ENCODE data around the gene MORN1. TPM values are rescaled to one million over a fixed set of nuclear protein-coding genes. Genes with fewer than 3 reads are reported as not detected.

The MORN1 gene
- total RNA-seq, 1 experiment from 2014 or later = 7.5 TPM

DNA sequence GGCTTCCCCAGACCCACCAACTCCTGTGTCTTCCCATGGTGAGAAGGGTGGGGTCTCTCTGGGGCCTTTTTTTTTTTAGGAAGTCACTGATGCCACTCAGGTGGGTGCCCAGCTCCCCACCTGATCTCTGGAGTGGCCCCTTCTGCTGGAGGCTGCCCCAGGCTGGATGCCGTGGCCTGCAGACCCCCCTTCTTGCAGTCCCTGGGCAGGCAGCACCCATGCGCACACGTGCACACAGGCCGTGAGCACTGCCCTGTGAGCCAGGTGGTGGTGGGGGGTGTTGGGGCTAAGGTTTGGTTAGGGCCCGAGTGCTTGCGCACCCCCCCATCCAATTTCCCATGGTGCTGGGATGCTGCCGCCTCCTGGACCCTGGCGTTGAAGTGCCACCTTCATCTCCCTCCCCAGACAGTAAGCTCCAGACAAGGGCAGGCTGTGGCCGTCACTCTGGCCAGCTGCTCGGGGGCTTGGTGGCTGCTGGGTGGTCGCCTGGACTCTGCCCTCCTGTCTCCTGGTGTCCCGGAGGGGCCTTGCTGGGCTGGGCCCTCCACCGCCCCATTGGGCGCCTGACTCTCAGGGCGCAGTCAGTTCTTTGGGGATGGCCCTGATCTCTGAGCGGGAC is 112.7 kb downstream of the MORN1 start:
- Histone ChIP-seq H3K4me3 (peak overlapping the region; percentile 9; the same call in 1 of the 2 replicates), H3K36me3 (0 out of 2 replicates have a peak, but pooled peaks cover 4% of the 10 kb centered on the region), H3K9me3 (replicated peaks) (no peaks in the 10 kb centered on the region), H3K27ac (peak overlapping the region; percentile 52), H3K27me3 (no peaks in the 10 kb centered on the region), H3K4me1 (peaks cover 53% of the 10 kb centered on the region)
- no peak for DNase-seq

DNA sequence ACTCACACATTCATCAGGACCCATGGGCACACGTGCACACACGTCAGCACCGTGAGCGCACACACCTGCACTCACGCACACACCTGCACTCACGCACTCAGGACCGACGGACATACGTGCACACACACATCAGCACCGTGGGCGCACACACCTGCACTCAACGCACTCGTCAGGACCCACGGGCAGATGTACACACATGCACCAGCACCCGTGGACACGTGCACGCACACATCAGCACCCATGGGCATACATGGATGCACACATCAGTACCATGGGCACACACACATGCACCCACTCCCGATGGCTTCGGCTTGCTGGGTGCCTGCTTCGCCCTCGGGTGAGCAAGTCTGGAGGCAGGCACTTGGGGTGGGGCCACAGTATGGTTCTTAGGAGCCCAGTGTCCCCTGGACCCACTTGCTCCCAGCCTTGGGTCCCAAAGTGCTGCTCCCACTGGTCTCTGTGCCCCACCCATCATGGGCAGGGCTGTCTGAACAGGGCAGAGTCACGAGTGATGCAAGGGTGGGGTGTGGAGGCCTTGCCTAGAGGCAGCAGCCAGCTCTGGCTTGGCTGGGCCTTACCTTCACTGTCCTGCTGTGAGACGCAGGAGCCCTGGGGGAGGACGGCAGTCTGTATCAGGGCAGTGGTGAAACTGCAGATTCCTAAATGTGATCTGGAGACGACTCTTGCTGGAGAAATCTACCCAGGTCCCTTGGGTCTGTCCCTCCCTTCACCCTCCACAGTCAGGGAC is 113.4 kb downstream of the MORN1 start:
- no peaks in the 10 kb centered on the region for H3K27me3 ChIP-seq
- no peak overlapping the region for H3K4me3 ChIP-seq
- peaks cover 54% of the 10 kb centered on the region for H3K4me1 ChIP-seq
- H3K36me3 ChIP-seq = 0 out of 2 replicates have a peak, but pooled peaks cover 4% of the 10 kb centered on the region
- no peak for DNase-seq
- no peak overlapping the region for H3K27ac ChIP-seq
- H3K9me3 ChIP-seq (replicated peaks) = no peaks in the 10 kb centered on the region

DNA sequence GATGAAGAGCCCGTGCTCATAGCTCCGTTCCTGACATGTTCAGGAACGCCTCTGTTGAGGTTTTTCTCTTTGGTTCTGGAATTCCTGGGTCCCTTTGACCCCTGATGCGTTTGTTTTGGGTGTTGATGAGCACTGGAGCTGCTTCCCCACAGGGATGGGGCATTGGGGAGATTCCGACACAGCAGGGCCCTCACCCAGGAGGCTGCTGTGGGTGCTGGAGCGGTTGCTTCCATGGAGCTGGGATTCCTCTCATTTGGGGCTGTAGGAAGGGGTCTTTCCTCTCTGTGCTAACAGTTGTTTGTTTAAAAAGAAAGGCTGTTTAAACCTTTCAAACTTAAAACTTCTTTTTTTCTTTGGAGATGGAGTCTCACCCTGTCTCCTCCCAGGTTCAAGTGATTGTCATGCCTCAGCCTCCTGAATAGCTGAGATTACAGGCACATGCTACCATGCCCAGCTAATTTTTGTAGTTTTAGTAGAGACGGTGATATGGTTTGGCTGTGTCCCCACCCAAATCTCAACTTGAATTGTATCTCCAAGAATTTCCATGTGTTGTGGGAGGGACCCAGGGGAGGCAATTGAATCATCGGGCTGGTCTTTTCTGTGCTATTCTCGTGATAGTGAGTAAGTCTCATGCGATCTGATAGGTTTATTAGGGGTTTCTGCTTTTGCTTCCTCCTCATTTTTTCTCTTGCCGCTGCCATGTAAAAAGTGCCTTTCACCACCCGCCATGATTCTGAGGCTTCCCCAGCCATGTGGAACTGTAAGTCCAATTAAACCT is 114.4 kb downstream of the MORN1 start:
- no peak overlapping the region for H3K4me3 ChIP-seq
- H3K27me3 ChIP-seq = no peaks in the 10 kb centered on the region
- peaks cover 60% of the 10 kb centered on the region for H3K4me1 ChIP-seq
- H3K27ac ChIP-seq = no peak overlapping the region
- H3K36me3 ChIP-seq = no peaks in the 10 kb centered on the region
- no peaks in the 10 kb centered on the region for H3K9me3 ChIP-seq (replicated peaks)
- no peak for DNase-seq

DNA sequence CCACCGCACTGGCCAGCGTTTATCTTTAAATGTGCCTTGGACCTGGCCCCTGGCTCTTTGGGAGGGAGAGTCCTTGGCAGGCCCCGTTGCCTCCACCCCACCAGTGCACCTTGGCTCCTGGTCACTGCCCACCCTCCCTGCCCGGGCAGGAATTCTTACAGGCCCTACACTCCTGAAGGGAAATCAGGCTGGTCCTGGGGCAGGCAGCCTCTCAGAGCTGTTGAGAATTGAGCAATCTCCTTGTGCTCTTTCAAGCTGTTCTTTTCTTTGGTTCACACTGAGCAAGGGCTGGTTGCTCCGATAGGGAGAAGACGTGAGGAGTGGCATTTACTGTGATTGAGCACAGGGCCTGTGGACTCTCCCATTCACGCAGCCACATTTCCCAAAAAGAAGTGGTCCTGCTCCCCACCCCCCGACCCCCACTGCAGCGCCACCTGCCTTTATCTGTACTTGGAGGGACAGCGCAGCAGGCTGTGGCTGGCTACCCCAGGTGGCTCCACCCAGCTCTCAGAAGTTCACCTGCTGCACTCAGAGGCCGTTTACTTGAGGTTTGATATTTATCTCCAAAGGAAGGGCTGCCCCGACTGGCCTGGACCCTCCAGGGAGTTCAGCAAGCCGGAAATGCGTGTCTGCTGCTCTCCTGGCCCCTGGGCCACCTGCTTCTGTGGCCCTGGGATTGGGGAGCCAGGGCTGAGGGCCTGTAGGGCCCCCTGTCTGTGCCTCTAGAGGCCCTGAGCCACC is 115.4 kb downstream of the MORN1 start:
- H3K4me1 ChIP-seq = peaks cover 70% of the 10 kb centered on the region
- no peaks in the 10 kb centered on the region for H3K9me3 ChIP-seq (replicated peaks)
- DNase-seq = peak in 1 of 2 experiments; percentile 23
- no peaks in the 10 kb centered on the region for H3K27me3 ChIP-seq
- H3K27ac ChIP-seq = no peak overlapping the region
- no peaks in the 10 kb centered on the region for H3K36me3 ChIP-seq
- H3K4me3 ChIP-seq = no peak overlapping the region

DNA sequence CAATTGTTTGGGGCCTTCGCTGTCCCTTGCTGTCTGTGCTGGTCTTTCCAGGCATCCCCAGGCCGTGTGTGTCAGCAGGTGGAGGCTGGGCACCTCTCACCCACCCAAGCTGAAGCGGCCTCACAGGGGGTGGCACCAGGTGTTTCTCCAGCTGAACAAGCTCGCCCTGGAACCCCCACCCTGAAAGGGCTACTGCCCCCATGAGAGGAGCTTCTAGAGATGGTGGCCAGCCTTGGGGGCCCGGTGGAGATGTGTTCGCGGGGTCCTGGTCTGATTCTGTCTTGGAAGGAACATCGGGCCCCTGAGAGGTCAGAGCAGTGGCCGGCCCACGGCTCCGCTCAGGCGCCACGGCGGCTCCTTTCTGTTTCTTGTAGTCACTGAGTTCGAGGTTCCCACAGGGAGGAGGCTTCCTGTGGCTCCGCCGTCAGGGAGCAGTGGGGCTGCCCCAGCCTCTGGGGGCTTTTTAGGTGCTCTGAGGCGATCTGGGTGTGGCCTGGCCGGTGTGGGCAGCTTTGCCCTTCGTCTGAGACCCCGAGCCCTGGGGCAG is 116.4 kb downstream of the MORN1 start:
- Histone ChIP-seq H3K9me3 (replicated peaks) (no peaks in the 10 kb centered on the region), H3K27ac (no peak overlapping the region), H3K4me3 (no peak overlapping the region), H3K36me3 (no peaks in the 10 kb centered on the region), H3K4me1 (peaks cover 80% of the 10 kb centered on the region), H3K27me3 (no peaks in the 10 kb centered on the region)
- no peak for DNase-seq

DNA sequence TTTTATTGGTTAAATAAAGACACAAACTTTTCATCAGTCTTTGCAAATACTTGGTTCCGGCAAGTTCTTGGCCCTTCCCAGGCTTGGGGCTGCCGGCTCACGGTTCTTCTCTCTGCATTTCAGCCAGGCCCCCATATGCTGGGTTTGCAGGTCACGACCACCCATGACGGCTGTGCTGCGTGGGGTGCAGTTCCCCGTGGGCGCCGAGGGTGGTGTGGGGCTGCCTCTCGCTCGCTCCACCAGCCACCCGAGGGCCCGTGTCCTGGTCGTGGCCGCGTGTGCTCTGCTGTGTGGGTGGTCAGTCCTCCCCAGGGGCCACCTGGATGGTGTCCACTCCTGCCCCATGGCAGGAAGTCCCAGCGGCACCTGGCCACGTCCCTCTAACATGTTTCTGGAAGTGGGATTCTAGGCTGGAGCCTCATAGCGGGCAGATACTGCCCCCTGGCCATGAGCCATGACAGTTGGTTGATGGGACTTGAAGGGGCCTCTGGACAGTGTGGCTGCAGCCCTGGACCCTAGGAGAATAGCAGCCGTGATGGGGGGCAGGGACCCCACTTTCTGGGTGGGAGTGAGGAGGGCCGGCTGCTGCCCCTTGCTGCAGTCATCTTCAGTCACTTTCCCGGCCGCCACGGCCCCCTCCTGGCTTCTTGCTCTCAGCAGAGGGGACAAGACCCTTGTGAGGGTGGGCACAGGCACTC is 117.0 kb downstream of the MORN1 start:
- Histone ChIP-seq H3K27me3 (no peaks in the 10 kb centered on the region), H3K27ac (no peak overlapping the region), H3K9me3 (replicated peaks) (no peaks in the 10 kb centered on the region), H3K4me3 (no peak overlapping the region), H3K4me1 (peaks cover 75% of the 10 kb centered on the region), H3K36me3 (no peaks in the 10 kb centered on the region)
- DNase-seq = peak; percentile 69 to 73

DNA sequence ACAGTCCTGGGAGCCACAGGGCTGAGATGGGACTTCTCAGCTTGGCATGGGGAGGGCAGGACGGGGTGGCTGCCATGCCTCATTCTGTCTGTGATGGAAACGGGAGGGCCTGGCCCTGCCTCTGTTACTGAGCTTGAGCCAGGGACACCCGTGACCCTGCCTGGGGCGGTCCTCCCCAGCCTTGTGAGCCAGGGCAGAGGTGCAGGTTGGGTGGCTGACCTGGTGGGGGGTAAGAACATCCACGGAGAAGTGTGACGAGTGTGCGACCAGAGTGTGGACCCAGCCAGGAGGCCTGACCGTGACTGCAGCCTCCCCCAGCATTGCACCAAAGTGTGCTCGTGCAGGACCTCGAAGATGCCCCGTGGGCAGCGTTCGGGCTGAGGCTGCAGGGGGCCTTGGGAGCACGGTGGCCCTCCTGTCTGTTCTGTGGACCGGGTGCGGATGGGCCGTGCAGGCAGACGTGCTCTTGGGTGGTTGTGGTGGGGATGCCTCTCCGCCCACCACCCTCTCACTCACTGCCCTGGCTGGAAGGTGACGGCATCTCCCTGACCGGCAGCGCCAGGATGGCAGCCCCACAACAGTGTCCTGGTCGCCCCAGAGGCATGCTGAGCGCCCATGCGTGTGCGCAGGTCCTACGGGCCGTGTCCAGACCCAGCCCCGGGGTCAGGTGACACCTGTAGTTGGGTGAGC is 117.8 kb downstream of the MORN1 start:
- no peaks in the 10 kb centered on the region for H3K36me3 ChIP-seq
- H3K27ac ChIP-seq = no peak overlapping the region
- no peak for DNase-seq
- no peak overlapping the region for H3K4me3 ChIP-seq
- H3K27me3 ChIP-seq = no peaks in the 10 kb centered on the region
- peaks cover 66% of the 10 kb centered on the region for H3K4me1 ChIP-seq
- H3K9me3 ChIP-seq (replicated peaks) = no peaks in the 10 kb centered on the region

DNA sequence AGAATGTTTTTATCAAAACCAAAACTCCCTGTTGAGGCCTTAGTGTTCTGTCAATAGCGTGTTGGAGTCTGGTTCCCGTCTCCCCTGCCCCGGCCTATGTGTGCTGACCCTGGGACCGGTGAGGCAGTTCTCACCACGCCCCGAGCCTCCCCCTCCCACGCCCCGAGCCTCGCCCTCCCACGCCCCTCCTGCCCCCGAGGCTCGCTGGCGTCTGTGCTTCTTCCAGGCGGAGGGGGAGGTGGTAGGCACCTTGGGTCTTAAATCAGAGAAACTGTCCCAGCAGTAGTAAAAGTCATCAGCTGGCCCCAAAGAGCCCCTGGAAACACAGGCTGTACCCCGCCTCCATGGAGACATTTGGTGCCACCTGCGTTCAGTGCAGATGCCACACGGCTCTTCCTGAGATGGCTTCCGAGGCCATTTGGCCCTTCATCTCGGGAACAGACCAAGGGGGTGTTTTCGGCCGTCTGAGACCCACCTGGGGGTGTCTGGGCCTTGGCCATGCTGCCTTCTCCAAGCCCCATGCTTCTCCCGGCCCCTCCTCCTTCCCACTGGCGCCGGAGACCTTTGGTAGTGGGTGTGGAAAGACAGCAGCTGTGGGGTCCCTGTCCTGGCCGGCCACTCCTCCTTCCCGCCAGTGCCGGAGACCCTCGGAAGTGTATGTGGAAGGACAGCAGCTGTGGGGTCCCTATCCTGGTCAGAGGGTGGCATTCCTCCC is 118.5 kb downstream of the MORN1 start:
- Histone ChIP-seq H3K27ac (no peak overlapping the region), H3K9me3 (replicated peaks) (no peaks in the 10 kb centered on the region), H3K27me3 (no peaks in the 10 kb centered on the region), H3K4me1 (peaks cover 59% of the 10 kb centered on the region), H3K36me3 (no peaks in the 10 kb centered on the region), H3K4me3 (no peak overlapping the region)
- DNase-seq = no peak

DNA sequence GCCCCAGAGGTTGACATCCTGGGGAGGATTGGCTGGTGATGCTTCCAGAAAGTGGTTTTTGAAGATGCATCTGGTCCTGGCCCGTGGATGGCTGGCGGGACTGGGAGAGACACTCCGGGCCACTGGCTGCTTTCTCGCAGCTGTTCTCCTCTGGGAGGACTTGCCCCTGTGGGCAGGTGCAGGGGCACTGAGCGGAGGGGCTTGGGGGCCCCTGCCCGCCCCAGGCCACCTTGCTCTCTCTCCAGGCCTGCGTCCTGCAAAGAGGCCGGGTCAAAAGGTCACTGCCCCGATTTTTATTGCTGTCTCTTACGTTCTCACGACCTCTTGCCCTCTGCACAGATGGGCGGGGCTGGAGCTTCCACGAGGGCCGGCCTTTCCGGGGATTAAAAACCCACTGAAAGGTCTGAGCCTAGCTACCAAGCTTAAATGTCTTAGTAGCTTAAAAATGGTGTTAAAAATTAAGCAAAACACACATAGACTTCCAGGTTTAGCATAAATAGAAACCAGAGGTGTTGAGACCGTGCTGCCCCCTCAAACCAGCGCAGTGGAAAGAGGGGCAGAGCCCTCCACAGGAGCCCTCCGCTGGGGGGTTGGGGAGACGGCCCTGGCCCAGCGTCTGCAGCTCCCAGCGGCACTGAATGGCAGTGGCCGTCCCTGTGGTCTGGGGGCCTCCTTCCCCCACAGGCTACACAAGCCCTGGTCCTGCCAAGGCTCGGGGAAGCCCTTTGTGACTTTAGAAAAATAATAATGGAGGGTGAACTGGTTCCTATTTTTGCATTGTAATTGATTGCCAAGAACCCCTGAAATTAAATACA is 119.3 kb downstream of the MORN1 start:
- H3K27ac ChIP-seq = no peak overlapping the region
- peak; percentile 68 to 80 for DNase-seq
- H3K9me3 ChIP-seq (replicated peaks) = no peaks in the 10 kb centered on the region
- H3K4me3 ChIP-seq = no peak overlapping the region
- no peaks in the 10 kb centered on the region for H3K27me3 ChIP-seq
- H3K36me3 ChIP-seq = no peaks in the 10 kb centered on the region
- H3K4me1 ChIP-seq = peaks cover 55% of the 10 kb centered on the region

Other genes with a start within 250 kb of the MORN1 start
- 58.0 and 61.7 TPM in 2 replicates for gene FAAP20, start 196.8 kb downstream of the MORN1 start, total RNA-seq (2014; rRNA removed; shearing (Covaris generic))
- 12.8 and 13.1 TPM in 2 replicates for gene SKI, start 163.2 kb downstream of the MORN1 start, total RNA-seq (2014; rRNA removed; shearing (Covaris generic))
- 124 and 145 TPM in 2 replicates for gene RER1, start 287 bp upstream of the MORN1 start, total RNA-seq (2014; rRNA removed; shearing (Covaris generic))
- gene PEX10, start 21.0 kb upstream of the MORN1 start, total RNA-seq (2014; rRNA removed; shearing (Covaris generic)) = 28.8 and 32.7 TPM in 2 replicates
- 0.22 and 0.56 TPM in 2 replicates for gene PLCH2, start 84.7 kb upstream of the MORN1 start, total RNA-seq (2014; rRNA removed; shearing (Covaris generic))
- 42.1 and 48.8 TPM in 2 replicates for gene PANK4, start 135.0 kb upstream of the MORN1 start, total RNA-seq (2014; rRNA removed; shearing (Covaris generic))
- not detected in 2 replicates for gene HES5, start 138.7 kb upstream of the MORN1 start, total RNA-seq (2014; rRNA removed; shearing (Covaris generic))
- gene TNFRSF14, start 164.8 kb upstream of the MORN1 start, total RNA-seq (2014; rRNA removed; shearing (Covaris generic)) = 0.51 TPM in 1 of 2 replicates, not detected in the other
- 21.3 and 22.5 TPM in 2 replicates for gene PRXL2B, start 195.2 kb upstream of the MORN1 start, total RNA-seq (2014; rRNA removed; shearing (Covaris generic))
- gene MMEL1, start 241.5 kb upstream of the MORN1 start, total RNA-seq (2014; rRNA removed; shearing (Covaris generic)) = not detected in 2 replicates